Mucosa of rectum (tissue), 2 donors: ENCODE measurements around the gene GFOD1.

Experiments used
- H3K27ac ChIP-seq, 2 donors: one replicate each; pipeline ENCODE4 v1.7.0; 2013; ENCODE audit warnings: inconsistent platforms in 2 of 2, low read depth in 2 of 2, low read length in 2 of 2
- H3K27me3 ChIP-seq, 2 donors: one replicate each; pipeline ENCODE4 v1.7.0; 2013; ENCODE audit warnings: low read length in 2 of 2; ENCODE audit not compliant: control insufficient read depth in 2 of 2, insufficient read depth in 2 of 2
- H3K36me3 ChIP-seq, 2 donors: one replicate each; pipeline ENCODE4 v1.7.0; 2013; ENCODE audit warnings: low read length in 2 of 2; ENCODE audit not compliant: control insufficient read depth in 2 of 2, insufficient read depth in 2 of 2
- H3K4me1 ChIP-seq, 2 donors: one replicate each; pipeline ENCODE4 v1.7.0; 2013; ENCODE audit warnings: low read length in 2 of 2, mild to moderate bottlenecking in 1 of 2; ENCODE audit not compliant: control insufficient read depth in 2 of 2, insufficient read depth in 2 of 2
- H3K4me3 ChIP-seq, 2 donors: one replicate each; pipeline ENCODE4 v1.7.0; 2013; ENCODE audit warnings: low read length in 2 of 2
- H3K9ac ChIP-seq, 2 donors: one replicate each; pipeline ENCODE4 v1.7.0; 2013; ENCODE audit warnings: low read length in 2 of 2, low read depth in 1 of 2, mild to moderate bottlenecking in 1 of 2
- H3K9me3 ChIP-seq, 2 donors: one replicate each; pipeline ENCODE4 v1.7.0; 2013; ENCODE audit warnings: low read length in 2 of 2; ENCODE audit not compliant: control insufficient read depth in 2 of 2
- donor health status: healthy.
- donor health status: Normal muscosa, but diverticular disease.

The GFOD1 gene

DNA sequence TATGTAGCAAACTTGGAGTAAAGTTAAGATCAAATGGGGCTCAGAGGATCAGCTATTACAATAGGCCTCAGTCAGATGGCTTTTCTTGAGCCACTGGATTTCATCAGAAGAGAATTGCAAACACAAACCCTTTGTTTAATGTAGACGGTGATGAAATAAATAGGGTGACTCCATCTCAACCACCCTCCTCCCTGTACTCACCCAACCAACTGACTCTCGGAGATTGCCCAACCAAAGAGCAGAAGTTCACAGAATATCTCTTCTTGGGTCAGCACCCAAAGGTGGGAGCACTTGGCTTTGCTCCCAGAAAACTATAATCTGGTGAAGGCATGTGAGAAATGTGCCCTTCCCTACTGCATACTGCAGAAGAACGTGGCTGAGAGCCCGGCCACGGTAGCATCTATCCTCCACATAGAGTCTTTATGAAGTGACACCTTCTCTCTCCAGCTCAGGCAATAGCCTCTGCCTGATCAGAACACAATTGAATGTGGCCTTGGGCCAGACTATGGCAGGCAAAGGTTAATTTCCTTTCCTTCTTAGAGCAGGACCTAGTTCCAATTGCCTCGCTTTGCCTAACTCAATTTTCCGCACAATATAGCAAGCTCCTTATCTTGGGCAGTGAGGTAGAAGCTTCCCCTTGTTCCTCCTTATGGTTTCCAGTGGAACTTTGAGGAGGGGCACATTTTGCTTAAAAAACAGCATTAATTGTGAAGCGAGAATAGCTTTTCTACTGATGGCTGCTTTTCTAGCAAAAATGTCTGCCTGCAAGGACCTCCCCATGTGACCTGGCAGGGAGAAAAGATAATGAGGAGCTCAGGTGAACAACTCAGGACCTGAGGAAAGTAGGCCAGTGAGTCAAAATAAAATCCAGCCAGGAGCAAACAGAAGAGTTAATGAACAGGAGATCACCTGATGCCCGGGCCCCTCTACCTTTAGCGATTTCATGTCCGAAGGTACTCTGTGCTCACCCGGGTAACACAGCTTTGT, 79.4 kb downstream of the GFOD1 start:
- H3K27me3 ChIP-seq = no peaks in the 10 kb centered on the region
- H3K9me3 ChIP-seq = no peaks in the 10 kb centered on the region
- H3K27ac ChIP-seq = peak overlapping the region in 1 of 2 donors; percentile 6
- no peak overlapping the region for H3K4me3 ChIP-seq
- no peak overlapping the region for H3K9ac ChIP-seq
- no peaks in the 10 kb centered on the region for H3K4me1 ChIP-seq
- H3K36me3 ChIP-seq = no peaks in the 10 kb centered on the region

GRCh38 chr6:13407368-13407708, 80.1 kb downstream of the GFOD1 start:
- Histone ChIP-seq H3K27ac (peak overlapping the region in 1 of 2 donors; percentile 6), H3K27me3 (no peaks in the 10 kb centered on the region), H3K9me3 (no peaks in the 10 kb centered on the region), H3K36me3 (no peaks in the 10 kb centered on the region), H3K9ac (no peak overlapping the region), H3K4me3 (no peak overlapping the region), H3K4me1 (no peaks in the 10 kb centered on the region)

DNA sequence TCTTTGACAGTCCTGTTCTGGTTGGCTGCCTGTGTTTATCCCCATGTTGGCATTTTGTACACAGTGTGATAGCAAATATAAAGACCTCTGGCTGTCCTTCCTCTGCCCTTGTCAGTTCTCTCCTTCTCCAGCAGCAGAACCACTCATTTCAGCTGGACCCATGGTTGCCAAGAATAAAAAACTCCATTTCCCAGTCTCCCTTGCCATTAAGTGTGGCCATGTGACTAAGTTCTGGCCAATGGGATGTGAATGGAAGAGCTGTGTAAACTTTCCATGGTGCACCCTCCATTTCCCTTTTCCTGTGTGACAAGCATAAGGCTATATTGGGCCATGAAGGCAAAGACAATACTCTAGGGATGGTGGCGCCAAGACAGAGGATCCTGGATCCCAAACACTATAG, 80.6 kb downstream of the GFOD1 start:
- peak overlapping the region in 1 of 2 donors; percentile 5 for H3K27ac ChIP-seq
- H3K9ac ChIP-seq = no peak overlapping the region

DNA sequence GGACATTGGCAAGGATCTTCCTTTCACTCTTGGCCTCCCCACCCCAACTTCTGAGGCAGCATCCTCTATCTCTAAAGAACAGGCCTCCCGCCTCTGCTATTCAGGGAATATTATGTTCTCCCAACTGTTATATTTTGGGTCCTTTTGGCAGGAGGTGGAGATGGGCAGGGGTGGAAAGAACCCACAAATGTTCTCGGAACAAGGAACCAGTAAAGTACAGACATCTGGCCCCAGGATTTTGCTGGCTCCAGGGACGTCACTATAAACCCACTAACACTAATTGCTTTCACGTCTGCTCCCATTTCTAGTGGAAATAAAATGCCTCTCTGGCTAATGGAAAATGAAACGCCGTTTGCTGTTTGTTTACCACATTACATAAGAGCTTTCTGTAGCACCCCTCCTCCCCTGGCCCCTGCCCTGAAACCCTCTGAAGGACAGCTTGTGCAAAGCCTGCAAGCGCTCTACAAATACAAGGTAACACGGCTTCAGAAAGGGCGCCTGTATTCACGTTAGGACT, 81.4 kb downstream of the GFOD1 start:
- H3K27ac ChIP-seq = peak overlapping the region; percentile 53 to 58
- no peaks in the 10 kb centered on the region for H3K9me3 ChIP-seq
- H3K9ac ChIP-seq = no peak overlapping the region
- H3K36me3 ChIP-seq = no peaks in the 10 kb centered on the region
- no peaks in the 10 kb centered on the region for H3K27me3 ChIP-seq
- no peak overlapping the region for H3K4me3 ChIP-seq
- no peaks in the 10 kb centered on the region for H3K4me1 ChIP-seq

More for the DNA sequence above, 80.6 kb downstream of the GFOD1 start:
- Histone ChIP-seq H3K4me1 (no peaks in the 10 kb centered on the region), H3K4me3 (no peak overlapping the region), H3K9me3 (no peaks in the 10 kb centered on the region), H3K27me3 (no peaks in the 10 kb centered on the region), H3K36me3 (no peaks in the 10 kb centered on the region)

GRCh38 chr6:13404892-13405254, 82.5 kb downstream of the GFOD1 start:
- Histone ChIP-seq H3K27me3 (no peaks in the 10 kb centered on the region), H3K4me3 (no peak overlapping the region), H3K36me3 (no peaks in the 10 kb centered on the region), H3K4me1 (no peaks in the 10 kb centered on the region), H3K9ac (no peak overlapping the region), H3K27ac (no peak overlapping the region), H3K9me3 (no peaks in the 10 kb centered on the region)

GRCh38 chr6:13404228-13404891, 83.0 kb downstream of the GFOD1 start:
- Histone ChIP-seq H3K4me3 (no peak overlapping the region), H3K27ac (no peak overlapping the region), H3K9ac (no peak overlapping the region), H3K27me3 (no peaks in the 10 kb centered on the region), H3K36me3 (no peaks in the 10 kb centered on the region), H3K9me3 (no peaks in the 10 kb centered on the region), H3K4me1 (no peaks in the 10 kb centered on the region)

- Histone ChIP-seq H3K36me3 (no peaks in the 10 kb centered on the region), H3K27me3 (no peaks in the 10 kb centered on the region), H3K4me3 (no peak overlapping the region), H3K27ac (no peak overlapping the region), H3K9ac (no peak overlapping the region), H3K9me3 (no peaks in the 10 kb centered on the region), H3K4me1 (peaks cover 0 to 3% of the 10 kb centered on the region in 2 donors)
Observed at GRCh38 chr6:13402711-13403110, 84.7 kb downstream of the GFOD1 start.

DNA sequence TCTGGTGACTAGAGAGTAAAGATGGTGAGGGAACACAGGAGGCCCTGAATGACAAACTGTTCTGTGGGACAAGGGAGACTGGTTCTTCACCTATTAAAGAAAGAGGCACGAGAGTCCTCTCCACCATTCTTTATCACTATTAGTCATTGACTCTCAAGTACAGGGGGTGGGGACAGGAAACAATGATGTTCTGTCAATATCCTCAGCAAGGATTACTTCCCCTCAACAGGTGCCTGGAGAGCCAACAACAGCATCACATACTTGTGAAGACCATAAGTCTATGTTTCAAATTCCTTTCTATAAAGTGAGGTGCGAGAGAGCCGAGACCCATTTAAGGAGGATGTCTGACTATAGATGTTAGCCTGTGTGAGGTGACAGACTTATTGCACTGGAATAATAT, 86.6 kb downstream of the GFOD1 start:
- H3K9me3 ChIP-seq = no peaks in the 10 kb centered on the region
- H3K27me3 ChIP-seq = no peaks in the 10 kb centered on the region
- peaks cover 18% of the 10 kb centered on the region in 2 donors for H3K4me1 ChIP-seq
- no peak overlapping the region for H3K4me3 ChIP-seq
- no peak overlapping the region for H3K27ac ChIP-seq
- no peaks in the 10 kb centered on the region for H3K36me3 ChIP-seq
- H3K9ac ChIP-seq = no peak overlapping the region

DNA sequence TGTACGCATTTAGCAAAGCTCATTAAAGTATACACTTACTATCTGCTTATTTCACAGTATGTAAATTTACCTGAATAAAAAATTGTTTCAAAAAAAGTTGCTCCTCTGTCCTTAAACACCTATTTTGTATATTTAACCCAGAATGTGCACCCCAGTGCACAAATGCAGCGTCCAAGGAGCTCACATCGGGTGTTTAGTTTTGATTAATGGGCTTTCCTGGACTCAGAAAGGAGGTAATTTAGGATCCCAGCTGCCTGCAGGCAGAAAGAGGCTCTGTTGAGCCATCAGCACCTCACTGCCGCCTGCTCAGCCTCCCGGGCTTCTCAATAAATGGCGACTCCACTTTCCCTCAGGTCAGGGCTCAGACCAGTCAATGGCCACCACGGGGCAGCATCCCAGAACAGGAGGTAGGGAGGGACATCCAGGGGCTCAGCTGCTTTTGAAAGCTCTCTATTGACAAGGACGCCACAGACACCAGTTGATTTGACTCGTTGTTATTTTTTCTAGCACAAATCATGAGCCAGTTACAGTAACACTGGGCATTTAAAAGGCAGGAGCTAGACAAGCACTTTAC, 88.9 kb downstream of the GFOD1 start:
- Histone ChIP-seq H3K4me1 (peaks cover 28% of the 10 kb centered on the region in 2 donors), H3K27ac (no peak overlapping the region)

GRCh38 chr6:13398069-13398381, 89.4 kb downstream of the GFOD1 start:
- H3K4me1 ChIP-seq = peaks cover 28% of the 10 kb centered on the region in 2 donors
- H3K27ac ChIP-seq = no peak overlapping the region
- H3K9ac ChIP-seq = no peak overlapping the region
- H3K36me3 ChIP-seq = no peaks in the 10 kb centered on the region
- H3K9me3 ChIP-seq = no peaks in the 10 kb centered on the region
- H3K4me3 ChIP-seq = no peak overlapping the region
- peaks cover 0 to 2% of the 10 kb centered on the region in 2 donors for H3K27me3 ChIP-seq

More for the DNA sequence above, 88.9 kb downstream of the GFOD1 start:
- H3K9ac ChIP-seq = no peak overlapping the region
- no peaks in the 10 kb centered on the region for H3K9me3 ChIP-seq
- no peak overlapping the region for H3K4me3 ChIP-seq
- peaks cover 0 to 2% of the 10 kb centered on the region in 2 donors for H3K27me3 ChIP-seq
- H3K36me3 ChIP-seq = no peaks in the 10 kb centered on the region
